ENCODE measurements around the gene DBX2.
"Not testable (repeated sequence)": the region's sequence is repeated elsewhere in the genome, so short reads cannot be mapped to it uniquely, and the experiment has no call there.

Gene DBX2

DNA sequence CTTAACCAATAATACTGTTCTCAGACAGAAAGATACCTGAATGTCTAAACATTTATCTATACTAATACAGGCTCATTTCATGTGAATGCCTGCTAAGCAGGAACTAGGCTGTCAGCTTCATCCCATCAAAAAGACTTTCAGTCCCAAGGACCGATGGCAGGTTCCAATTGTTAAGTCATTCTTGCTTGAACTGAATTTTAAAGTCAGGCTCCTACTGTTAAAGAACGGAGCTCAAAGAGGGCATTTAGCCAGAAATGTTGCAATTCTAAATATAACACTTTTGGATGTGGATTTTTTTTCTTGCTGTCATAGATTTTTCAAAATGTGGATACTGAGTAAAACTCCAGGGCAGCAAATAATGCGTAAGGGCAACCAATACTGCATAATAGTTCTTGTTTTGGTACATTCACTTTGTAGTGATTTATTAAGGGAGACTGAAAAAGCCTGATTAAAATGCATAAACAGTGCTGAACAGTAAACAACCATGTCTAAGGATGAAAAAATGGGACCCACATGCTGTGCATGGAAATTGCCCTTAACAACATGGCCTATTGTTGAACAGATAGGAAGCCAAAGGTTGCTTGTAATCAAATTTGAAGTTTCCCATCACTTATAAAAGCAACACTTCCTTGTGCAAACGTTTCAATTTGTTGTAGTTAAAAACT, 38.6 kb upstream of the DBX2 start:
- no peak for DNase-seq
- H3K9me3 ChIP-seq (ENCODE audit: control insufficient read depth, low read length) = peaks cover 6% of the 10 kb centered on the region

GRCh38 chr12:45088608-45089007, 37.7 kb upstream of the DBX2 start:
- H2BK15ac ChIP-seq (ENCODE audit: low read depth, poor library complexity, severe bottlenecking) = no peak overlapping the region
- WGBS = 82% methylated on average over 1 of the region's 1 CpG
- no peak overlapping the region for H2AK5ac ChIP-seq (ENCODE audit: low read length, severe bottlenecking)
- no peak overlapping the region for H3K18ac ChIP-seq (ENCODE audit: low read depth in 1 of 2, low read length in 2 of 2)
- peaks cover 6% of the 10 kb centered on the region for H3K9me3 ChIP-seq (ENCODE audit: control insufficient read depth, low read length)
- H3K9ac ChIP-seq (ENCODE audit: low read length) = no peak overlapping the region
- H2BK120ac ChIP-seq (ENCODE audit: low read depth, low read length) = no peak overlapping the region
- H4K8ac ChIP-seq (ENCODE audit: low read length) = no peak overlapping the region
- DNase-seq = no peak
- H3K4me1 ChIP-seq (ENCODE audit: control insufficient read depth, insufficient read depth, low read depth, low read length) = no peaks in the 10 kb centered on the region
- H3K23ac ChIP-seq (ENCODE audit: low read length in 2 of 2) = no peak overlapping the region
- H2BK12ac ChIP-seq (ENCODE audit: low read length in 2 of 2) = no peak overlapping the region
- H2BK5ac ChIP-seq (ENCODE audit: low read depth, low read length, poor library complexity, severe bottlenecking) = no peak overlapping the region
- no peaks in the 10 kb centered on the region for H3K79me1 ChIP-seq (replicated peaks; ENCODE audit: low read length, poor library complexity, severe bottlenecking)
- no peaks in the 10 kb centered on the region for H3K36me3 ChIP-seq (ENCODE audit: control insufficient read depth in 1 of 2, insufficient read depth in 2 of 2, low read depth in 1 of 2, low read length in 2 of 2)
- H3K27me3 ChIP-seq (ENCODE audit: control insufficient read depth in 1 of 2, insufficient read depth in 1 of 2, low read length in 2 of 2) = no peaks in the 10 kb centered on the region
- H3K4ac ChIP-seq (ENCODE audit: low read depth in 1 of 2, low read length in 2 of 2) = no peak overlapping the region
- H3K4me3 ChIP-seq (ENCODE audit: insufficient read depth in 1 of 2, low read depth in 1 of 2, low read length in 2 of 2) = no peak overlapping the region
- no peak overlapping the region for H3K27ac ChIP-seq (ENCODE audit: low read length, poor library complexity, severe bottlenecking)
- H2AFZ ChIP-seq (ENCODE audit: low read depth, low read length) = no peak overlapping the region
- no peak overlapping the region for H3K14ac ChIP-seq (ENCODE audit: low read length in 2 of 2)
- H4K91ac ChIP-seq (ENCODE audit: low read length) = no peak overlapping the region
- H3K4me2 ChIP-seq (ENCODE audit: low read length, poor library complexity, severe bottlenecking) = no peak overlapping the region

More for the DNA sequence above, 38.6 kb upstream of the DBX2 start:
- H2BK120ac ChIP-seq (ENCODE audit: low read depth, low read length) = no peak overlapping the region
- no peaks in the 10 kb centered on the region for H3K27me3 ChIP-seq (ENCODE audit: control insufficient read depth in 1 of 2, insufficient read depth in 1 of 2, low read length in 2 of 2)
- no peak overlapping the region for H2BK15ac ChIP-seq (ENCODE audit: low read depth, poor library complexity, severe bottlenecking)
- H3K27ac ChIP-seq (ENCODE audit: low read length, poor library complexity, severe bottlenecking) = no peak overlapping the region
- H3K9ac ChIP-seq (ENCODE audit: low read length) = no peak overlapping the region
- no peak overlapping the region for H2BK12ac ChIP-seq (ENCODE audit: low read length in 2 of 2)
- no peaks in the 10 kb centered on the region for H3K4me1 ChIP-seq (ENCODE audit: control insufficient read depth, insufficient read depth, low read depth, low read length)
- H3K79me1 ChIP-seq (replicated peaks; ENCODE audit: low read length, poor library complexity, severe bottlenecking) = no peaks in the 10 kb centered on the region
- H3K4me3 ChIP-seq (ENCODE audit: insufficient read depth in 1 of 2, low read depth in 1 of 2, low read length in 2 of 2) = no peak overlapping the region
- no peak overlapping the region for H3K18ac ChIP-seq (ENCODE audit: low read depth in 1 of 2, low read length in 2 of 2)
- WGBS = 72% methylated on average over 3 of the region's 4 CpGs
- no peak overlapping the region for H3K4me2 ChIP-seq (ENCODE audit: low read length, poor library complexity, severe bottlenecking)
- no peak overlapping the region for H2BK5ac ChIP-seq (ENCODE audit: low read depth, low read length, poor library complexity, severe bottlenecking)
- no peak overlapping the region for H4K91ac ChIP-seq (ENCODE audit: low read length)
- H3K4ac ChIP-seq (ENCODE audit: low read depth in 1 of 2, low read length in 2 of 2) = no peak overlapping the region
- no peak overlapping the region for H3K23ac ChIP-seq (ENCODE audit: low read length in 2 of 2)
- H2AK5ac ChIP-seq (ENCODE audit: low read length, severe bottlenecking) = no peak overlapping the region
- no peak overlapping the region for H3K14ac ChIP-seq (ENCODE audit: low read length in 2 of 2)
- no peak overlapping the region for H2AFZ ChIP-seq (ENCODE audit: low read depth, low read length)
- H4K8ac ChIP-seq (ENCODE audit: low read length) = no peak overlapping the region
- no peaks in the 10 kb centered on the region for H3K36me3 ChIP-seq (ENCODE audit: control insufficient read depth in 1 of 2, insufficient read depth in 2 of 2, low read depth in 1 of 2, low read length in 2 of 2)

DNA sequence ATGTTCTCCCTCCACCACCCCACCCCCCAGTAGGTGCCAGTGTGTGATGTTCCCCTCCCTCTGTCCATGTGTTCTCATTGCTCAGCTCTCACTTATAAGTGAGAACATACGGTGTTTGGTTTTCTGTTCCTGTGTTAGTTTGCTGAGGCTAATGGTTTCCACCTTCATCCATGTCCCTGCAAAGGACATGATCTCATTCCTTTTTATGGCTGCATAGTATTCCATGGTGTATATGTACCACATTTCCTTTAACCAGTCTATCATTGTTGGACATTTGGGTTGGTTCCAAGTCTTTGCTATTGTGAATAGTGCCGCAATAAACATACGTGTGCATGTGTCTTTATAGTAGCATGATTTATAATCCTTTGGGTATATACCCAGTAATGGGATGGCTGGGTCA, 33.3 kb upstream of the DBX2 start:
- not testable (repeated sequence) for H3K23ac ChIP-seq (ENCODE audit: low read length in 2 of 2); H4K91ac ChIP-seq (ENCODE audit: low read length); H2BK5ac ChIP-seq (ENCODE audit: low read depth, low read length, poor library complexity, severe bottlenecking); H3K27ac ChIP-seq (ENCODE audit: low read length, poor library complexity, severe bottlenecking); H3K4ac ChIP-seq (ENCODE audit: low read depth in 1 of 2, low read length in 2 of 2); H2AK5ac ChIP-seq (ENCODE audit: low read length, severe bottlenecking); H2BK15ac ChIP-seq (ENCODE audit: low read depth, poor library complexity, severe bottlenecking); H4K8ac ChIP-seq (ENCODE audit: low read length); H3K4me2 ChIP-seq (ENCODE audit: low read length, poor library complexity, severe bottlenecking); H3K18ac ChIP-seq (ENCODE audit: low read depth in 1 of 2, low read length in 2 of 2); H2BK120ac ChIP-seq (ENCODE audit: low read depth, low read length); H3K9me3 ChIP-seq (ENCODE audit: control insufficient read depth, low read length); H3K4me1 ChIP-seq (ENCODE audit: control insufficient read depth, insufficient read depth, low read depth, low read length); DNase-seq; H2AFZ ChIP-seq (ENCODE audit: low read depth, low read length); H3K79me1 ChIP-seq (replicated peaks; ENCODE audit: low read length, poor library complexity, severe bottlenecking); H3K14ac ChIP-seq (ENCODE audit: low read length in 2 of 2); H3K9ac ChIP-seq (ENCODE audit: low read length); H3K4me3 ChIP-seq (ENCODE audit: insufficient read depth in 1 of 2, low read depth in 1 of 2, low read length in 2 of 2); H3K27me3 ChIP-seq (ENCODE audit: control insufficient read depth in 1 of 2, insufficient read depth in 1 of 2, low read length in 2 of 2); H2BK12ac ChIP-seq (ENCODE audit: low read length in 2 of 2); H3K36me3 ChIP-seq (ENCODE audit: control insufficient read depth in 1 of 2, insufficient read depth in 2 of 2, low read depth in 1 of 2, low read length in 2 of 2)
- no CpG with 5 or more reads among the region's 3 CpGs for WGBS

- Histone ChIP-seq H3K4me2 (ENCODE audit: low read length, poor library complexity, severe bottlenecking) (no peak overlapping the region), H3K14ac (ENCODE audit: low read length in 2 of 2) (no peak overlapping the region), H2BK12ac (ENCODE audit: low read length in 2 of 2) (no peak overlapping the region), H2BK120ac (ENCODE audit: low read depth, low read length) (no peak overlapping the region), H3K4me3 (ENCODE audit: insufficient read depth in 1 of 2, low read depth in 1 of 2, low read length in 2 of 2) (no peak overlapping the region), H4K8ac (ENCODE audit: low read length) (no peak overlapping the region), H2AFZ (ENCODE audit: low read depth, low read length) (no peak overlapping the region), H3K36me3 (ENCODE audit: control insufficient read depth in 1 of 2, insufficient read depth in 2 of 2, low read depth in 1 of 2, low read length in 2 of 2) (no peaks in the 10 kb centered on the region), H3K27me3 (ENCODE audit: control insufficient read depth in 1 of 2, insufficient read depth in 1 of 2, low read length in 2 of 2) (no peaks in the 10 kb centered on the region), H2BK5ac (ENCODE audit: low read depth, low read length, poor library complexity, severe bottlenecking) (no peak overlapping the region), H3K18ac (ENCODE audit: low read depth in 1 of 2, low read length in 2 of 2) (no peak overlapping the region), H2AK5ac (ENCODE audit: low read length, severe bottlenecking) (no peak overlapping the region), H3K27ac (ENCODE audit: low read length, poor library complexity, severe bottlenecking) (no peak overlapping the region), H2BK15ac (ENCODE audit: low read depth, poor library complexity, severe bottlenecking) (no peak overlapping the region), H3K79me1 (replicated peaks; ENCODE audit: low read length, poor library complexity, severe bottlenecking) (no peaks in the 10 kb centered on the region), H3K9ac (ENCODE audit: low read length) (no peak overlapping the region), H4K91ac (ENCODE audit: low read length) (no peak overlapping the region), H3K4me1 (ENCODE audit: control insufficient read depth, insufficient read depth, low read depth, low read length) (no peaks in the 10 kb centered on the region), H3K23ac (ENCODE audit: low read length in 2 of 2) (no peak overlapping the region), H3K9me3 (ENCODE audit: control insufficient read depth, low read length) (no peaks in the 10 kb centered on the region), H3K4ac (ENCODE audit: low read depth in 1 of 2, low read length in 2 of 2) (no peak overlapping the region)
- DNase-seq = no peak
- 95% methylated on average over 2 of the region's 2 CpGs for WGBS
These were observed 26.4 kb upstream of the DBX2 start for GRCh38 chr12:45077251-45077650.
